Kidney (tissue), 14 donors: ENCODE results near the gene EMC1. TPM values are rescaled to one million over a fixed set of nuclear protein-coding genes. Genes with fewer than 3 reads are reported as not detected.
"Not testable (repeated sequence)": the region's sequence is repeated elsewhere in the genome, so short reads cannot be mapped to it uniquely, and the experiment has no call there.

Experiments used
- DNase-seq, 5 donors: peaks; one replicate each; pipeline ENCODE4 v3.0.0-alpha.2; 2013 to 2020
- FAIRE-seq: peaks from 2 replicates; lab custom pipeline; 2012; peaks lifted over from hg19 to GRCh38; lab: Jason Lieb, UNC
- H3K27ac ChIP-seq, 2 donors: one replicate each; pipeline ENCODE4 v1.7.0; 2013; ENCODE audit warnings: low read depth in 2 of 2, low read length in 2 of 2, inconsistent platforms in 1 of 2
- H3K27me3 ChIP-seq: one replicate; pipeline ENCODE4 v1.7.1; 2013; ENCODE audit warnings: low read length, inconsistent platforms; ENCODE audit not compliant: control insufficient read depth, insufficient read depth
- H3K36me3 ChIP-seq, 3 donors: one replicate each; pipeline versions ENCODE4 v1.7.0 to v1.7.1; 2013; ENCODE audit warnings: low read length in 3 of 3, control low read depth in 1 of 3, inconsistent platforms in 1 of 3; ENCODE audit not compliant: insufficient read depth in 3 of 3, control insufficient read depth in 2 of 3
- H3K4me1 ChIP-seq, 3 donors: one replicate each; pipeline versions ENCODE4 v1.7.0 to v1.7.1; 2013; ENCODE audit warnings: low read length in 3 of 3, inconsistent platforms in 1 of 3, low read depth in 1 of 3; ENCODE audit not compliant: control insufficient read depth in 2 of 3, insufficient read depth in 2 of 3
- H3K4me3 ChIP-seq, 3 donors: one replicate each; pipeline versions ENCODE4 v1.7.0 to v1.8.1; 2013; ENCODE audit warnings: low read length in 3 of 3, control low read depth in 1 of 3, inconsistent platforms in 1 of 3
- H3K9ac ChIP-seq, 3 donors: one replicate each; pipeline versions ENCODE4 v1.7.0 to v1.7.1; 2013; ENCODE audit warnings: low read length in 3 of 3, control low read depth in 1 of 3, inconsistent platforms in 1 of 3
- H3K9me3 ChIP-seq, 3 donors: one replicate each; pipeline versions ENCODE4 v1.7.0 to v1.7.1; 2013; ENCODE audit warnings: low read length in 3 of 3, control low read depth in 1 of 3, inconsistent platforms in 1 of 3; ENCODE audit not compliant: control insufficient read depth in 2 of 3, insufficient read depth in 1 of 3
- intact Hi-C: fragments of 100-400 bp; cut with DNase I; formaldehyde crosslinking; loops from one replicate; pipeline ENCODE4 v1.11.1; 2022
- polyA plus RNA-seq: library from polyadenylated mRNA; stranded (reverse); fragments of 350-450 nt; fragmentation: Illumina TruSeq; extraction: RNeasy Lipid Tissue Mini Kit (QIAGEN cat#74804); gene quantifications from one replicate; pipeline ENCODE4 v1.2.3, GENCODE V29; 2014; ENCODE audit warnings: low read depth, low replicate concordance; ENCODE audit not compliant: insufficient read depth
- total RNA-seq: library from RNA; stranded (reverse); fragmentation: NEBNext Ultra II Directional; extraction: Animal tissue kit (Norgen Biotek cat#: 25700); gene quantifications from one replicate; pipeline ENCODE4 v1.2.1, GENCODE V29; 2021
- TF ChIP-seq, protein P1 (sequence below): IDR thresholded peaks from 3 replicates; pipeline ENCODE4 v1.5.1; 2012; ENCODE audit warnings: mild to moderate bottlenecking, moderate library complexity, borderline replicate concordance; ENCODE audit not compliant: insufficient read depth; ENCODE audit errors: extremely low read depth
- donor health status: control.
- donor health status: control.
- donor health status: control.
- donor health status: control.
- donor health status: control.
- donor health status: DM: yes; HTN: yes; CAD: no.
- donor health status: Normal renal cell carcinoma (clear cell type).

EMC1 gene
- total and polyA plus RNA-seq, 2 donors from 2014 or later: 14.7 to 42.0 TPM

GRCh38 chr1:19240673-19241538 is 10.4 kb downstream of the EMC1 start:
- intact Hi-C loops: no loop called here
- TF ChIP-seq, protein P1, sequence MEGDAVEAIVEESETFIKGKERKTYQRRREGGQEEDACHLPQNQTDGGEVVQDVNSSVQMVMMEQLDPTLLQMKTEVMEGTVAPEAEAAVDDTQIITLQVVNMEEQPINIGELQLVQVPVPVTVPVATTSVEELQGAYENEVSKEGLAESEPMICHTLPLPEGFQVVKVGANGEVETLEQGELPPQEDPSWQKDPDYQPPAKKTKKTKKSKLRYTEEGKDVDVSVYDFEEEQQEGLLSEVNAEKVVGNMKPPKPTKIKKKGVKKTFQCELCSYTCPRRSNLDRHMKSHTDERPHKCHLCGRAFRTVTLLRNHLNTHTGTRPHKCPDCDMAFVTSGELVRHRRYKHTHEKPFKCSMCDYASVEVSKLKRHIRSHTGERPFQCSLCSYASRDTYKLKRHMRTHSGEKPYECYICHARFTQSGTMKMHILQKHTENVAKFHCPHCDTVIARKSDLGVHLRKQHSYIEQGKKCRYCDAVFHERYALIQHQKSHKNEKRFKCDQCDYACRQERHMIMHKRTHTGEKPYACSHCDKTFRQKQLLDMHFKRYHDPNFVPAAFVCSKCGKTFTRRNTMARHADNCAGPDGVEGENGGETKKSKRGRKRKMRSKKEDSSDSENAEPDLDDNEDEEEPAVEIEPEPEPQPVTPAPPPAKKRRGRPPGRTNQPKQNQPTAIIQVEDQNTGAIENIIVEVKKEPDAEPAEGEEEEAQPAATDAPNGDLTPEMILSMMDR: peak; percentile 82
- peak in 4 of 5 donors; percentile 27 to 80 (median 41) for DNase-seq
- Histone ChIP-seq H3K27ac (no peak overlapping the region), H3K4me3 (no peak overlapping the region), H3K9ac (no peak overlapping the region), H3K9me3 (no peaks in the 10 kb centered on the region), H3K36me3 (peaks cover 4 to 78% (median 57%) of the 10 kb centered on the region in 3 donors), H3K27me3 (no peaks in the 10 kb centered on the region), H3K4me1 (no peaks in the 10 kb centered on the region)
- peak; percentile 38 for FAIRE-seq

DNA sequence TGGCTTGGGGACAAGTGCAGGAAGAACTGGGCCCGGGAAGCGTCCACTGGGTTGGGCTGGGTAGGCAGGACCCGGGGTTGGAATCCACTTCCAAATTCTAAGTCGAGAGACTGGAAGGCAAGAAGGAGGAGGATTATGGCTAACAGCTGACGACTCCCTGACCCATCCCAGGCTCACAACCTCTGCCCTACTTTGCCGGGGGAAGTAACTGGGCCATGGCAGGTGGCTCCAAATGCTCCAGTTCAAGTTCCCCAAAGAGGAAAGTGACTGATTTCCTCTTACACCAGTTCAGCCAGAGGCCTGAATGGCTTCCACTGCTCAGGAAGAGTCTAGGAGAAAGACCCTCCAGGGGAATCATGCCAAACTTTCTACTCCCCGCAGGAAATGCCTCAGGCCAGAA is 11.4 kb downstream of the EMC1 start:
- H3K9me3 ChIP-seq: no peaks in the 10 kb centered on the region
- H3K9ac ChIP-seq: no peak overlapping the region
- intact Hi-C loops: no loop called here
- FAIRE-seq (no peak), DNase-seq (no peak)
- peaks cover 4 to 80% (median 59%) of the 10 kb centered on the region in 3 donors for H3K36me3 ChIP-seq
- H3K4me3 ChIP-seq: no peak overlapping the region
- no peak overlapping the region for H3K27ac ChIP-seq
- H3K27me3 ChIP-seq: no peaks in the 10 kb centered on the region
- TF ChIP-seq, protein P1: no peak
- no peaks in the 10 kb centered on the region for H3K4me1 ChIP-seq

DNA sequence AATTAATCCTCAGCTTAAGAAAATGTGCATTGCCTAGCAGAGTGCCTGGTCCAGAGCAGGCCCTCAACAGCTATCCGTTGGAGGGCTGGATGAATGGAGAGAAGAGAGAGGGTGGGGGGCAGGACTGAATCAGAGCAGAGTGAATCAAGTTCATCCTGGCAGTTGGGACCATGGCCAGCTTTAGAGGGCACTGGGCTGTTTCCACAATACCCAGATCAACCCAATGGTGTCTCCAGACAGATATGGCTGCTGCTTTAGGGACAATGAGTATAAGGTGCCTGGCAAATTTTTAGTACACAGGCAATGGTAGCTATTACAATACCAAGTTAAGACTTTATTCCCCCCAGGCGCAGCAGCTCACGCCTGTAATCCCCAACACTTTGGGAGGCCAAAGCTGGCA is 17.1 kb downstream of the EMC1 start:
- no peak overlapping the region for H3K4me3 ChIP-seq
- TF ChIP-seq, protein P1: no peak
- H3K9me3 ChIP-seq: no peaks in the 10 kb centered on the region
- no peak overlapping the region for H3K9ac ChIP-seq
- no peaks in the 10 kb centered on the region for H3K27me3 ChIP-seq
- no peak for FAIRE-seq
- peaks cover 8 to 57% (median 51%) of the 10 kb centered on the region in 3 donors for H3K36me3 ChIP-seq
- intact Hi-C loops: no loop called here
- no peak overlapping the region for H3K27ac ChIP-seq
- DNase-seq: no peak
- no peaks in the 10 kb centered on the region for H3K4me1 ChIP-seq

- Histone ChIP-seq H3K27me3 (no peaks in the 10 kb centered on the region), H3K9me3 (no peaks in the 10 kb centered on the region), H3K4me1 (no peaks in the 10 kb centered on the region), H3K4me3 (no peak overlapping the region), H3K27ac (no peak overlapping the region), H3K36me3 (peaks cover 8 to 42% (median 37%) of the 10 kb centered on the region in 3 donors), H3K9ac (no peak overlapping the region)
- intact Hi-C loops: no loop called here
- FAIRE-seq (no peak), DNase-seq (no peak)
- TF ChIP-seq, protein P1: no peak
Measured at GRCh38 chr1:19232524-19232846, 18.8 kb downstream of the EMC1 start.

GRCh38 chr1:19231736-19232523 is 19.4 kb downstream of the EMC1 start:
- H3K36me3 ChIP-seq: peaks cover 8 to 39% (median 36%) of the 10 kb centered on the region in 3 donors
- H3K27ac ChIP-seq, H3K9me3 ChIP-seq, H3K9ac ChIP-seq, FAIRE-seq, H3K4me3 ChIP-seq, H3K27me3 ChIP-seq, intact Hi-C loops, H3K4me1 ChIP-seq: not testable (repeated sequence)
- DNase-seq: peak in 2 of 5 donors; percentile 15 to 33
